MM.1S (cell line): ENCODE measurements around the gene PRTG.

Experiments used
- DNase-seq: peaks from one replicate; pipeline ENCODE4 v3.0.0-alpha.2; 2015
- H2AFZ ChIP-seq: fragments of 300-600 bp; sonication (generic); 2 replicates; pipeline ENCODE4 v1.6.0; 2016; ENCODE audit warnings: antibody characterized with exemption, low read length
- H3F3A ChIP-seq: fragments of 300-600 bp; sonication (generic); 2 replicates; pipeline ENCODE4 v1.6.1; 2016; ENCODE audit warnings: mild to moderate bottlenecking, antibody characterized with exemption, low read length, moderate library complexity, mixed read lengths; ENCODE audit not compliant: insufficient read depth
- H3K27ac ChIP-seq: fragments of 300-600 bp; sonication (generic); 2 replicates; pipeline ENCODE4 v1.5.1; 2016; ENCODE audit warnings: mild to moderate bottlenecking, low read length
- H3K27me3 ChIP-seq: fragments of 300-600 bp; sonication (generic); replicated peaks from 2 replicates; pipeline ENCODE4 v1.6.0; 2016; ENCODE audit warnings: low read length; ENCODE audit not compliant: insufficient read depth
- H3K36me3 ChIP-seq: fragments of 300-600 bp; sonication (generic); replicated peaks from 2 replicates; pipeline ENCODE4 v1.6.1; 2016; ENCODE audit warnings: mild to moderate bottlenecking, low read length, mixed read lengths; ENCODE audit not compliant: insufficient read depth
- H3K4me1 ChIP-seq: fragments of 300-600 bp; sonication (generic); 2 replicates; pipeline ENCODE4 v1.6.1; 2016; ENCODE audit warnings: low read length, mixed read lengths
- H3K4me2 ChIP-seq: fragments of 300-600 bp; sonication (generic); 2 replicates; pipeline ENCODE4 v1.6.0; 2016; ENCODE audit warnings: low read depth, low read length
- H3K4me3 ChIP-seq: fragments of 300-600 bp; sonication (generic); 2 replicates; pipeline ENCODE4 v1.5.1; 2016; ENCODE audit warnings: low read length, mixed read lengths
- H3K79me2 ChIP-seq: fragments of 300-600 bp; sonication (generic); 2 replicates; pipeline ENCODE4 v1.6.1; 2016; ENCODE audit warnings: mixed run types, low read length, mixed read lengths
- H3K9ac ChIP-seq: fragments of 300-600 bp; sonication (generic); 2 replicates; pipeline ENCODE4 v1.6.1; 2016; ENCODE audit warnings: low read length, mixed read lengths
- H3K9me2 ChIP-seq: fragments of 300-600 bp; sonication (generic); replicated peaks from 2 replicates; pipeline ENCODE4 v1.6.1; 2016; ENCODE audit warnings: mild to moderate bottlenecking, low read length, mixed read lengths; ENCODE audit not compliant: insufficient read depth
- H3K9me3 ChIP-seq: fragments of 300-600 bp; sonication (generic); replicated peaks from 2 replicates; pipeline ENCODE4 v1.6.1; 2016; ENCODE audit warnings: mild to moderate bottlenecking, low read length, mixed read lengths; ENCODE audit not compliant: insufficient read depth
- H4K20me1 ChIP-seq: fragments of 300-600 bp; sonication (generic); 2 replicates; pipeline ENCODE4 v1.6.1; 2016; ENCODE audit warnings: mild to moderate bottlenecking, low read length, moderate library complexity, mixed read lengths; ENCODE audit not compliant: insufficient read depth
- CTCF ChIP-seq: fragments of 300-600 bp; sonication (generic); IDR thresholded peaks from 2 replicates; pipeline ENCODE4 v1.5.1; 2016; ENCODE audit warnings: antibody characterized with exemption, low read length, mixed read lengths
- EZH2 ChIP-seq: fragments of 300-600 bp; sonication (generic); optimal IDR thresholded peaks from 2 replicates; pipeline ENCODE3; 2017; ENCODE audit warnings: low read depth, mild to moderate bottlenecking, antibody characterized with exemption, low read length, mixed read lengths
- EZH2phosphoT487 ChIP-seq: fragments of 300-600 bp; sonication (generic); IDR thresholded peaks from 2 replicates; pipeline ENCODE4 v1.6.1; 2018; ENCODE audit warnings: antibody characterized with exemption, low read length

The PRTG gene

DNA sequence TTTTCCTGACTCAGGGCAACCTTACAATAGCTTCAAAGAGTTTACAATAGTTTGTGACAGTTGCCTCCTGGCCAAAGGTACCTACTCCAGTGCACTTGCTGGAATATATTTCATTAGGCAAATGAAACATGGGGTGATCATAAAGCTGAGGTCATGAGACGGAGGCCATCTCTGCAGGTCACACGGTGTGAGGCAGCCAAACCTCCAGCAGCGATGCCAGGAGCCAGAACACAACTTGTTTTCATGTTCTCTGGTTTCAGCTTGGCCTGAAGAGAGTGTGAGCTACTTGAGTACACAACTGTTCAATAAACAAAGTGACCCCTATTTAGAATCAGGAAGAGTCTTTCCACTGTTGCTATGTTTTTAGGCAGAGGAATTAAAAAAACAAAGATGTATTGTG, 112.1 kb downstream of the PRTG start:
- H3K9ac ChIP-seq, result no peak overlapping the region
- H3K27me3 ChIP-seq, result no peaks in the 10 kb centered on the region
- no peaks in the 10 kb centered on the region for H3F3A ChIP-seq
- DNase-seq, result no peak
- H3K9me3 ChIP-seq, result no peaks in the 10 kb centered on the region
- H3K4me3 ChIP-seq, result no peak overlapping the region
- H3K4me2 ChIP-seq, result no peak overlapping the region
- no peak overlapping the region for H2AFZ ChIP-seq
- H3K36me3 ChIP-seq, result no peaks in the 10 kb centered on the region
- no peak overlapping the region for H3K27ac ChIP-seq
- H4K20me1 ChIP-seq, result no peaks in the 10 kb centered on the region
- H3K79me2 ChIP-seq, result no peaks in the 10 kb centered on the region
- H3K4me1 ChIP-seq, result no peaks in the 10 kb centered on the region
- TF ChIP-seq CTCF, result no peak
- TF ChIP-seq EZH2, result no peak
- no peak for TF ChIP-seq EZH2phosphoT487
- H3K9me2 ChIP-seq, result no peaks in the 10 kb centered on the region

DNA sequence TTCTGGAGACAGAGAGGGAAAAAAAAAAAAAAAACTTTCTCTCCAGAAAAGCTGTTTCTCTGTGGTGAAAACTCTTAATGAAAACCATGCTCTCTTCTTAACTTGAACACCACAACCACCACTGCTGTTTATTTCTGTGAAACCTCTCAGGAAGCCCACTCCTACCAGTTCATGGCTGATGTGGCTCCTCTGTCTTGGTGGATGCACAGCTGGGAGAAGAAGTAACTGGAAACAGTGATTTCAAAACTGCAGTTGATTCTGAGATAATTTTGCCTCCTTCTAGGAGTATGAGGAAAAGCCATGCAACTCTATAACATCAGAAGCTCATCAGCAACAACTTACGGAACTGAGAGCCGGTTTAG, 114.6 kb downstream of the PRTG start:
- no peaks in the 10 kb centered on the region for H4K20me1 ChIP-seq
- no peaks in the 10 kb centered on the region for H3K36me3 ChIP-seq
- no peaks in the 10 kb centered on the region for H3F3A ChIP-seq
- no peaks in the 10 kb centered on the region for H3K4me1 ChIP-seq
- TF ChIP-seq CTCF (no peak), EZH2 (no peak), EZH2phosphoT487 (no peak)
- H2AFZ ChIP-seq, result no peak overlapping the region
- H3K9ac ChIP-seq, result no peak overlapping the region
- H3K9me3 ChIP-seq, result no peaks in the 10 kb centered on the region
- no peak overlapping the region for H3K4me2 ChIP-seq
- H3K27ac ChIP-seq, result no peak overlapping the region
- no peak overlapping the region for H3K4me3 ChIP-seq
- no peak for DNase-seq
- no peaks in the 10 kb centered on the region for H3K27me3 ChIP-seq
- no peaks in the 10 kb centered on the region for H3K79me2 ChIP-seq
- no peaks in the 10 kb centered on the region for H3K9me2 ChIP-seq

DNA sequence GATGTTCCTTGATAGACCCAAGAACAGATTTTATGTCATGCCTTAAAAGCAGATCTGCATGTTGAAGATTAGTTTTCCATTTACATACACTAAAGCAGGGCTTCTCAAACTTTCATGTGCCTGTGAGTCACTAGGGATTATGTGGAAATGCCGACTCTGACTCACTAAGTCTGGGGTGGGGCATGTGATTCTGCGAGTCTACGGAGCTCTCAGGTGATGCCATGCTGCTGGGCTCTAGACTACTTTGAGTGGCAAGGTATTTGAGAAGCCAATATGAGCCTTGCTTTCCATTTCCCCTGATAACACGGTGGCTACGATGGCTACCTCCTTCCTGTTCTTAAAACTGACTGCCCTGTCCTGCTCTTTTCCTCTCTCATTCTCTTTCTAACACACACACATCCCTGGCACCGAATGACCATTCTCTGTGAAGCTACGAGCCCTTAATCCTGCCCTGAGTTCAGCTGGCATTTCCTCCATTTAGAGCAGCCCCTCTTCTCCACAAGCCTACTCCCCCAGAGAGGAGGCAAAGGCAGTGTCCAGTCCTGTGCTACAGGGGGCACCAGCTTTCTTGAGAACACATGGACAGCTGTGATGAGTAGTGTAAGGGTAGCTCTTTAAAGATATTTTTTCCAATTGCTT, 115.1 kb downstream of the PRTG start:
- no peak overlapping the region for H3K4me2 ChIP-seq
- H3K27me3 ChIP-seq, result no peaks in the 10 kb centered on the region
- TF ChIP-seq CTCF (no peak), EZH2 (no peak), EZH2phosphoT487 (no peak)
- no peak overlapping the region for H3K4me3 ChIP-seq
- no peaks in the 10 kb centered on the region for H3K9me3 ChIP-seq
- H3K9me2 ChIP-seq, result no peaks in the 10 kb centered on the region
- H3K4me1 ChIP-seq, result no peaks in the 10 kb centered on the region
- no peaks in the 10 kb centered on the region for H3K36me3 ChIP-seq
- DNase-seq, result no peak
- no peak overlapping the region for H3K27ac ChIP-seq
- H4K20me1 ChIP-seq, result no peaks in the 10 kb centered on the region
- H3F3A ChIP-seq, result no peaks in the 10 kb centered on the region
- H2AFZ ChIP-seq, result peak overlapping the region; percentile 45; the same call in 1 of the 2 replicates
- no peaks in the 10 kb centered on the region for H3K79me2 ChIP-seq
- H3K9ac ChIP-seq, result no peak overlapping the region
